HepG2 (cell line): ENCODE results near the gene ERLEC1. TPM values are rescaled to one million over a fixed set of nuclear protein-coding genes. Genes with fewer than 3 reads are reported as not detected.

Source experiments
- CENPT ChIP-seq: sonication (generic); formaldehyde crosslinking; IDR thresholded peaks from 2 replicates; pipeline ENCODE4 v1.8.0; 2022; ENCODE audit warnings: low read depth, mild to moderate bottlenecking, moderate library complexity, missing genetic modification reagents
- DRAP1 ChIP-seq: IDR thresholded peaks from 2 replicates; pipeline ENCODE4 v1.6.1; 2016; ENCODE audit warnings: missing genetic modification reagents, missing compliant biosample characterization
- FOXK2 ChIP-seq: fragments of 450-650 bp; IDR thresholded peaks from 2 replicates; pipeline ENCODE4 v1.6.1; 2016
- IRF1 ChIP-seq: sonication (generic); formaldehyde crosslinking; IDR thresholded peaks from 2 replicates; pipeline ENCODE4 v1.4.0; 2020; ENCODE audit warnings: low read depth, mild to moderate bottlenecking, missing genetic modification reagents
- MBD4 ChIP-seq: IDR thresholded peaks from 2 replicates; pipeline ENCODE4 v1.6.1; 2012; ENCODE audit warnings: low read length, inconsistent platforms, borderline replicate concordance
- NR0B2 ChIP-seq: sonication (generic); formaldehyde crosslinking; IDR thresholded peaks from 2 replicates; pipeline ENCODE4 v1.4.0; 2020; ENCODE audit warnings: mild to moderate bottlenecking, missing genetic modification reagents
- PRDM10 ChIP-seq: sonication (generic); formaldehyde crosslinking; IDR thresholded peaks from 2 replicates; pipeline ENCODE4 v1.4.0; 2020; ENCODE audit warnings: low read depth, missing genetic modification reagents
- RXRB ChIP-seq: IDR thresholded peaks from 2 replicates; pipeline ENCODE4 v1.6.1; 2016; ENCODE audit warnings: borderline replicate concordance, missing genetic modification reagents, missing compliant biosample characterization
- SALL1 ChIP-seq: sonication (generic); formaldehyde crosslinking; IDR thresholded peaks from 2 replicates; pipeline ENCODE4 v1.8.0; 2022; ENCODE audit warnings: mild to moderate bottlenecking, missing genetic modification reagents
- SUZ12 ChIP-seq: fragments of 150-350 bp; IDR thresholded peaks from 2 replicates; pipeline ENCODE4 v1.6.1; 2014; ENCODE audit warnings: low read depth, low read length
- TRIM22 ChIP-seq: fragments of 450-650 bp; IDR thresholded peaks from 2 replicates; pipeline ENCODE4 v1.6.1; 2017
- USF2 ChIP-seq, 2 experiments: sonication (generic) in 1 of 2; formaldehyde crosslinking in 1 of 2; IDR thresholded peaks; 2 replicates each; pipeline versions ENCODE4 v1.5.1 to v1.6.1; 2011 to 2020; ENCODE audit warnings: borderline replicate concordance in 1 of 2, low read depth in 1 of 2, low read length in 1 of 2, mild to moderate bottlenecking in 1 of 2, missing genetic modification reagents in 1 of 2, moderate library complexity in 1 of 2
- ZFP36L2 ChIP-seq: sonication (generic); formaldehyde crosslinking; IDR thresholded peaks from 2 replicates; pipeline ENCODE4 v1.4.0; 2020; ENCODE audit warnings: missing genetic modification reagents
- ZNF510 ChIP-seq: sonication (generic); formaldehyde crosslinking; IDR thresholded peaks from 2 replicates; pipeline ENCODE4 v1.4.0; 2020; ENCODE audit warnings: low read depth, mild to moderate bottlenecking, missing genetic modification reagents
- ZNF605 ChIP-seq: sonication (generic); formaldehyde crosslinking; IDR thresholded peaks from 2 replicates; pipeline ENCODE4 v1.8.0; 2022; ENCODE audit warnings: mild to moderate bottlenecking, missing genetic modification reagents
- ZNF615 ChIP-seq: sonication (generic); formaldehyde crosslinking; IDR thresholded peaks from 2 replicates; pipeline ENCODE4 v1.5.0; 2020; ENCODE audit warnings: mild to moderate bottlenecking, missing genetic modification reagents, borderline replicate concordance
- ZNF670 ChIP-seq: sonication (generic); formaldehyde crosslinking; IDR thresholded peaks from 2 replicates; pipeline ENCODE4 v1.8.0; 2022; ENCODE audit warnings: mild to moderate bottlenecking, missing genetic modification reagents, borderline replicate concordance
- ZSCAN31 ChIP-seq: sonication (generic); formaldehyde crosslinking; IDR thresholded peaks from 2 replicates; pipeline ENCODE4 v1.5.0; 2020; ENCODE audit warnings: low read depth, mild to moderate bottlenecking, missing genetic modification reagents
- polyA plus RNA-seq, 8 experiments: library from polyadenylated mRNA; depleted of rRNA in 3 of 8; stranded (reverse) in 7 of 8; unstranded in 1 of 8; fragments of >200 nt; fragmentation: Illumina TruSeq in 4 of 8; extraction: Trizol in 4 of 8; gene quantifications; 2 replicates each; pipeline versions ENCODE4 v1.2.1 to v1.2.3, GENCODE V29; 2011 to 2016; ENCODE audit warnings: low read depth in 4 of 8, missing spikeins in 1 of 8, mixed read lengths in 1 of 8; ENCODE audit not compliant: insufficient read depth in 1 of 8
- total RNA-seq, 5 experiments: library from RNA; depleted of rRNA; stranded (reverse); fragments of >200 nt; fragmentation: Illumina TruSeq; extraction: Trizol; gene quantifications; 2 replicates each; pipeline ENCODE4 v1.2.3, GENCODE V29; 2016; ENCODE audit warnings: low read depth in 1 of 5

ERLEC1 gene
- total and polyA plus RNA-seq, 2 of the 13 experiments (the other 11 are each of a cell fraction or from before 2014, with no cell fraction given): 87.3 to 88.4 TPM

- TF ChIP-seq NR0B2 (peak; percentile 96), IRF1 (no peak), RXRB (CRISPR knock-in tag) (peak; percentile 80), FOXK2 (peak; percentile 98), TRIM22 (no peak), ZNF510 (CRISPR knock-in tag) (peak; percentile 96; the same call in 1 of the 2 replicates), ZNF615 (peak; percentile 15; the same call in 1 of the 2 replicates), ZNF605 (peak; percentile 96), MBD4 (no peak), ZNF670 (CRISPR knock-in tag) (peak; percentile 79; the same call in 1 of the 2 replicates), CENPT (CRISPR knock-in tag) (no peak), ZSCAN31 (CRISPR knock-in tag) (peak; percentile 95), DRAP1 (CRISPR knock-in tag) (peak; percentile 82), ZFP36L2 (no peak), SUZ12 (no peak), PRDM10 (CRISPR knock-in tag) (peak; percentile 89), USF2 (IDR thresholded peaks at IDR 0.05; ENCODE audit: low read depth, low read length) (no peak), USF2 (CRISPR knock-in tag; IDR thresholded peaks at IDR 0.05; ENCODE audit: borderline replicate concordance) (peak; percentile 45; the same call in 1 of the 2 replicates), SALL1 (CRISPR knock-in tag) (peak; percentile 97)
Measured at GRCh38 chr2:53786705-53787613, at the start of gene ERLEC1, which contains the start of gene ASB3 (continued).
